HepG2 (cell line): ENCODE results near the gene C1orf35. TPM values are rescaled to one million over a fixed set of nuclear protein-coding genes. Genes with fewer than 3 reads are reported as not detected.

Experiments
- ATAC-seq: fragments of 200-7000 bp; cut with Tn5 transposase; 3 replicates; pipeline ENCODE4 v1.9.1; 2020; ENCODE audit warnings: mild to moderate bottlenecking, moderate library complexity
- BruUV-seq: library from RNA; stranded (reverse); fragments of 400-500 nt; replicated peaks from 2 replicates; lab custom pipeline; 2021; lab: Mats Ljungman, UMichigan
- CTCF ChIA-PET: fragments of 300-600 bp; formaldehyde crosslinking; extraction: SDS; loops from one replicate; lab custom pipeline; 2021; ENCODE audit warnings: low total read pairs, inconsistent platforms, low intra/inter-chr PET ratio; lab: Yijun Ruan, JAX
- POLR2A ChIA-PET: fragments of 350-600 bp; sonication (Branson Sonifier 250); formaldehyde crosslinking; loops from one replicate; lab custom pipeline; 2020; ENCODE audit warnings: antibody characterized with exemption, inconsistent platforms; lab: Yijun Ruan, JAX
- DNase-seq: peaks from one replicate; pipeline ENCODE4 v3.0.0-alpha.2; 2015; ENCODE audit warnings: low spot score
- FAIRE-seq: peaks from 3 replicates; lab custom pipeline; 2011; peaks lifted over from hg19 to GRCh38; lab: Jason Lieb, UNC
- H2AFZ ChIP-seq: one replicate; pipeline ENCODE4 v1.6.1; 2011; ENCODE audit warnings: low read length, inconsistent platforms
- H3K27ac ChIP-seq: fragments of 300-600 bp; 3 replicates; pipeline ENCODE4 v1.8.0; 2011; ENCODE audit warnings: mixed run types, mild to moderate bottlenecking, mixed read lengths, low read length, inconsistent platforms; ENCODE audit not compliant: insufficient read depth; ENCODE audit errors: extremely low read length
- H3K27me3 ChIP-seq, 2 experiments: fragments of 200-600 bp in 1 of 2; 2 replicates in 1 of 2; 3 replicates in 1 of 2; pipeline versions ENCODE4 v1.6.0 to v1.8.0; 2011; ENCODE audit warnings: low read length in 2 of 2, mild to moderate bottlenecking in 2 of 2, moderate library complexity in 2 of 2, inconsistent platforms in 1 of 2; ENCODE audit not compliant: insufficient read depth in 2 of 2, control insufficient read depth in 1 of 2
- H3K36me3 ChIP-seq, 2 experiments: fragments of 200-600 bp in 1 of 2; replicated peaks in 1 of 2; 2 replicates in 1 of 2; 3 replicates in 1 of 2; pipeline versions ENCODE4 v1.5.1 to v1.8.0; 2011; ENCODE audit warnings: low read length in 2 of 2, inconsistent platforms in 1 of 2; ENCODE audit not compliant: insufficient read depth in 2 of 2, control insufficient read depth in 1 of 2
- H3K4me1 ChIP-seq: 2 replicates; pipeline ENCODE4 v1.5.1; 2012; ENCODE audit warnings: low read length, inconsistent platforms; ENCODE audit not compliant: insufficient read depth
- H3K4me2 ChIP-seq: 2 replicates; pipeline ENCODE4 v1.6.0; 2011; ENCODE audit warnings: low read depth, low read length, inconsistent platforms
- H3K4me3 ChIP-seq, 3 experiments: fragments of 200-600 bp in 1 of 3; sonication (generic), shearing (Covaris generic) in 1 of 3; replicated peaks in 1 of 3; 2 replicates each; pipeline ENCODE4 v1.5.1; 2011 to 2016; ENCODE audit warnings: low read length in 3 of 3, inconsistent platforms in 2 of 3, low read depth in 2 of 3, mild to moderate bottlenecking in 2 of 3, control low read depth in 1 of 3, mixed read lengths in 1 of 3; ENCODE audit not compliant: insufficient read depth in 1 of 3
- H3K79me2 ChIP-seq: one replicate; pipeline ENCODE4 v1.6.1; 2011; ENCODE audit warnings: low read length, inconsistent platforms; ENCODE audit not compliant: insufficient read depth
- H3K9ac ChIP-seq: 2 replicates; pipeline ENCODE4 v1.6.0; 2011; ENCODE audit warnings: mild to moderate bottlenecking, low read depth, low read length, inconsistent platforms; ENCODE audit not compliant: insufficient read depth
- H3K9me3 ChIP-seq: 2 replicates; pipeline ENCODE4 v1.5.1; 2012; ENCODE audit warnings: mild to moderate bottlenecking, low read length
- H4K20me1 ChIP-seq: 2 replicates; pipeline ENCODE4 v1.6.0; 2011; ENCODE audit warnings: inconsistent platforms, mild to moderate bottlenecking, low read length, moderate library complexity; ENCODE audit not compliant: insufficient read depth
- ASH2L ChIP-seq: fragments of 300-600, 200-600 bp; sonication (generic); IDR thresholded peaks from 2 replicates; pipeline ENCODE4 v1.7.0; 2017; ENCODE audit warnings: low read depth, mild to moderate bottlenecking, moderate library complexity, mixed read lengths, low read length; ENCODE audit not compliant: insufficient read length
- NCOA1 ChIP-seq: sonication (generic); formaldehyde crosslinking; IDR thresholded peaks from 2 replicates; pipeline ENCODE4 v1.9.0; 2021; ENCODE audit warnings: missing genetic modification reagents
- PHF5A ChIP-seq: IDR thresholded peaks from one replicate; pipeline ENCODE4 v1.6.1; 2018; ENCODE audit warnings: low read depth, missing genetic modification reagents; ENCODE audit not compliant: unreplicated experiment
- RBM22 ChIP-seq: fragments of 200-400 bp; formaldehyde crosslinking; optimal IDR thresholded peaks from 2 replicates; pipeline ENCODE3; 2017; ENCODE audit warnings: mild to moderate bottlenecking, low read length, moderate library complexity
- STAT5B ChIP-seq: sonication (generic); formaldehyde crosslinking; IDR thresholded peaks from 2 replicates; pipeline ENCODE4 v1.4.0; 2020; ENCODE audit warnings: missing genetic modification reagents
- ZFP1 ChIP-seq: IDR thresholded peaks from 2 replicates; pipeline ENCODE4 v1.6.1; 2016
- ZFP62 ChIP-seq: sonication (generic); formaldehyde crosslinking; IDR thresholded peaks from 2 replicates; pipeline ENCODE4 v1.4.0; 2020; ENCODE audit warnings: missing genetic modification reagents
- ZNF75D ChIP-seq: sonication (generic); formaldehyde crosslinking; IDR thresholded peaks from 2 replicates; pipeline ENCODE4 v1.8.1; 2023; ENCODE audit warnings: missing genetic modification reagents, mild to moderate bottlenecking, borderline replicate concordance
- ZSCAN9 ChIP-seq: IDR thresholded peaks from 2 replicates; pipeline ENCODE4 v1.6.1; 2016; ENCODE audit warnings: borderline replicate concordance
- WGBS: methylation state at CpG from one replicate; pipeline ENCODE4 v1.1.6; 2017; ENCODE audit warnings: low lambda C conversion rate; 5-methylcytosine and 5-hydroxymethylcytosine counted together
- in situ Hi-C: cut with HindIII; loops from 2 replicates; pipeline ENCODE4 v1.10.0; 2017; ENCODE audit warnings: low pct_unique_long_range_greater_than_20kb; ENCODE audit not compliant: extremely low pct_ligation_motif_present
- intact Hi-C: fragments of 100-400 bp; cut with micrococcal nuclease; formaldehyde crosslinking; loops from one replicate; pipeline ENCODE4 v1.10.0; 2022; ENCODE audit not compliant: unreplicated experiment
- polyA plus RNA-seq, 8 experiments: library from polyadenylated mRNA; depleted of rRNA in 3 of 8; stranded (reverse) in 7 of 8; unstranded in 1 of 8; fragments of >200 nt; fragmentation: Illumina TruSeq in 4 of 8; extraction: Trizol in 4 of 8; gene quantifications; 2 replicates each; pipeline versions ENCODE4 v1.2.1 to v1.2.3, GENCODE V29; 2011 to 2016; ENCODE audit warnings: low read depth in 4 of 8, missing spikeins in 1 of 8, mixed read lengths in 1 of 8; ENCODE audit not compliant: insufficient read depth in 1 of 8
- total RNA-seq, 5 experiments: library from RNA; depleted of rRNA; stranded (reverse); fragments of >200 nt; fragmentation: Illumina TruSeq; extraction: Trizol; gene quantifications; 2 replicates each; pipeline ENCODE4 v1.2.3, GENCODE V29; 2016; ENCODE audit warnings: low read depth in 1 of 5
- TF ChIP-seq, protein P1 (sequence below): sonication (generic); formaldehyde crosslinking; IDR thresholded peaks from 2 replicates; pipeline ENCODE4 v1.5.1; 2020; ENCODE audit warnings: missing genetic modification reagents, mild to moderate bottlenecking, borderline replicate concordance

The C1orf35 gene
- total and polyA plus RNA-seq, 2 of the 13 experiments (the other 11 are each of a cell fraction or from before 2014, with no cell fraction given): 8.1 to 19.3 TPM

DNA sequence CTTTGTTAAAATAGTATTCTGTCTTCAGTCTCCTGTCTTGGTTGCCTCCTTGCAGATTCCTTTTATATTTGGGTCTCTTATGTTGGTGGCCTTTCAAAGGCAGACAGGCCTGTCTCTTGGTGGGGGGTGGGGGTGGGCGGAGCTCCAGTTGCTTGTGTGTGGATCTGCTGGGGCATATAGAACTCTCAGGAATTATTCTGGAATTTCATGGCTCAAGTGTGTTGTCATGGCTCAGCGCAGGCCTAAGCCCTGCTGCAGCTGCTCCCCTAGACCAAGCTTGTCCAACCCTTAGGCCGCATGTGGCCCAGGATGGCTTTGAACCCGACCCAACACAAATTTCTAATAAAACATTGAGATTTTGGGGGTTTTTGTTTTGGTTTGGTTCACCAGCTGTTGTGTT is 8.0 kb downstream of the C1orf35 start (continued):
- TF ChIP-seq, protein P1, sequence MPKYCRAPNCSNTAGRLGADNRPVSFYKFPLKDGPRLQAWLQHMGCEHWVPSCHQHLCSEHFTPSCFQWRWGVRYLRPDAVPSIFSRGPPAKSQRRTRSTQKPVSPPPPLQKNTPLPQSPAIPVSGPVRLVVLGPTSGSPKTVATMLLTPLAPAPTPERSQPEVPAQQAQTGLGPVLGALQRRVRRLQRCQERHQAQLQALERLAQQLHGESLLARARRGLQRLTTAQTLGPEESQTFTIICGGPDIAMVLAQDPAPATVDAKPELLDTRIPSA (CRISPR knock-in tag): no peak

DNA sequence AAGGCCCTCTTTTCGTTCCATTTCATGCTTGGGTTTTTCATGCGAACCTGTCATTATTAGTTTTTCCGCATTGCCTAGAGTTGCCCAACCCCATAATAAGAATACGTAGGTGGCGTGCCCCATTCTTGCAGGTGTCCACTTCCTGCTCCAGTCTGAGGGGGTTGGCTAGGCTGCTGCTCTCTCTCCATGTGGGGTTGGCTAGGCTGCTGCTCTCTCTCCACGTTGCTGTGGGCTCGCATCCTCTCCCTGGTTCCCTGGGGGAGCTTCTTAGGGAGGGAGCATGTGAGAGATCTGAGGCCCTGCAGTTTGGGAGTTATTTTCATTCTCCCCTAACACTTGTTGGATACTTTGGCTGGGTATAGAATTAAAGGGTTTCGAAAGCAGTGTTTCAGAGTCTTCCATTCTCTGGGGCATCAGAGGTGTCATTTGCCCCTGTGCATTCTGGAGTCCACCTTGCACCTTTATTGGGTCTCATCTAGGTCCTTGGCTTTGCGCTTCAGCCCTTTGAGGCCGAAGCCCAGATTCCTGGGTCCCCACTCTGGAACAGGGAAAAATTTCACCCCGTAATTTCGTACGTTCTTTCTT is 8.6 kb downstream of the C1orf35 start:
- no TSS peak for BruUV-seq
- H3K36me3 ChIP-seq: peaks cover 21 to 75% of the 10 kb centered on the region in 2 experiments; a peak in 4 of 5 replicates
- CTCF ChIA-PET: no interaction called here
- no peaks in the 10 kb centered on the region for H3K27me3 ChIP-seq
- H3K79me2 ChIP-seq: peaks cover 86% of the 10 kb centered on the region
- H3K9ac ChIP-seq: no peak overlapping the region
- no peak overlapping the region for H3K4me3 ChIP-seq
- TF ChIP-seq RBM22 (peak; percentile 21), ZSCAN9 (CRISPR knock-in tag) (no peak), ASH2L (no peak), ZFP1 (CRISPR knock-in tag) (peak; percentile 100), STAT5B (CRISPR knock-in tag) (no peak), PHF5A (no peak), ZNF75D (CRISPR knock-in tag) (no peak), ZFP62 (CRISPR knock-in tag) (no peak), NCOA1 (CRISPR knock-in tag) (no peak)
- ATAC-seq (no peak), DNase-seq (no peak), FAIRE-seq (no peak)
- peaks cover 24% of the 10 kb centered on the region for H3K4me1 ChIP-seq
- in situ Hi-C loops: no loop called here
- no peak overlapping the region for H3K4me2 ChIP-seq
- peaks cover 99% of the 10 kb centered on the region for H4K20me1 ChIP-seq
- intact Hi-C loops: no loop called here
- H3K27ac ChIP-seq: no peak overlapping the region
- WGBS: 91% methylated on average over 13 of the region's 13 CpGs
- POLR2A ChIA-PET: interaction anchor here (0.6 kb wide), 1 partner anchor 11 kb away, joined by 3 read pairs; no protein-coding TSS in a partner anchor
- H3K9me3 ChIP-seq: peaks cover 26% of the 10 kb centered on the region
- no peak overlapping the region for H2AFZ ChIP-seq
